ENCODE data around the gene RGS7BP. TPM values are rescaled to one million over a fixed set of nuclear protein-coding genes. Genes with fewer than 3 reads are reported as not detected.
"Not testable (repeated sequence)": the region's sequence is repeated elsewhere in the genome, so short reads cannot be mapped to it uniquely, and the experiment has no call there.

Gene RGS7BP
- total RNA-seq, 1 donor from 2014 or later = 0.27 TPM

DNA sequence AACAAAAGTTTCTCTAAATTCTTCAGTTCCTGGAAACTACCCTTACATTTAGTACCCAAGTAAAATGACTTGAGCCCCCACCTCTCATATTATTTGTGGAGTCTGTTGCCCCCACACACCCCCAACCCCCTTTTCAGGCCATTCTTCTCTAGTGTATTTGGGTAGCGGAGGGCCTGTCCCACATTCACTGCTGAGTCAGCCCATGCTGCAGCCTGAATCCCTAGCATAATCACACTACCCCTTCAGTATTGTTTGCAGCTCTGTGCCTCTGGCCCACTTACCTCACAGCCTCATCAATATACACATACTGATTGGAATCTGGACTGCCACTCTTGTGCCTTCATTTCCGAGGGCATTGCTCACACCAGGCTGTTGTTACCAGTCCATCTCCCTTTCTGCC is 26.8 kb downstream of the RGS7BP start:
- no peak overlapping the region for H3K27ac Mint-ChIP-seq (ENCODE audit: unreplicated experiment)
- no peak for DNase-seq
- H3K27me3 Mint-ChIP-seq (ENCODE audit: unreplicated experiment) = peaks cover 2% of the 10 kb centered on the region
- TF ChIP-seq CTCF (IDR thresholded peaks at IDR 0.05; ENCODE audit: partially characterized antibody, unreplicated experiment) = no peak
- H3K36me3 Mint-ChIP-seq (ENCODE audit: unreplicated experiment) = no peaks in the 10 kb centered on the region
- H3K9me3 Mint-ChIP-seq (ENCODE audit: unreplicated experiment) = no peaks in the 10 kb centered on the region
- no peak overlapping the region for H3K4me3 Mint-ChIP-seq (ENCODE audit: unreplicated experiment)
- no peaks in the 10 kb centered on the region for H3K4me1 Mint-ChIP-seq (ENCODE audit: low read depth, unreplicated experiment)

- no peaks in the 10 kb centered on the region for H3K9me3 Mint-ChIP-seq (ENCODE audit: unreplicated experiment)
- H3K36me3 Mint-ChIP-seq (ENCODE audit: unreplicated experiment) = no peaks in the 10 kb centered on the region
- no peaks in the 10 kb centered on the region for H3K4me1 Mint-ChIP-seq (ENCODE audit: low read depth, unreplicated experiment)
- no peak overlapping the region for H3K4me3 Mint-ChIP-seq (ENCODE audit: unreplicated experiment)
- no peak for DNase-seq
- H3K27ac Mint-ChIP-seq (ENCODE audit: unreplicated experiment) = no peak overlapping the region
- H3K27me3 Mint-ChIP-seq (ENCODE audit: unreplicated experiment) = peaks cover 2% of the 10 kb centered on the region
- TF ChIP-seq CTCF (IDR thresholded peaks at IDR 0.05; ENCODE audit: partially characterized antibody, unreplicated experiment) = no peak
Observed at GRCh38 chr5:64534033-64534432, 28.2 kb downstream of the RGS7BP start.

- DNase-seq = no peak
- no peaks in the 10 kb centered on the region for H3K4me1 Mint-ChIP-seq (ENCODE audit: low read depth, unreplicated experiment)
- H3K9me3 Mint-ChIP-seq (ENCODE audit: unreplicated experiment) = no peaks in the 10 kb centered on the region
- no peak overlapping the region for H3K4me3 Mint-ChIP-seq (ENCODE audit: unreplicated experiment)
- peaks cover 7% of the 10 kb centered on the region for H3K36me3 Mint-ChIP-seq (ENCODE audit: unreplicated experiment)
- H3K27ac Mint-ChIP-seq (ENCODE audit: unreplicated experiment) = no peak overlapping the region
- no peak for TF ChIP-seq CTCF (IDR thresholded peaks at IDR 0.05; ENCODE audit: partially characterized antibody, unreplicated experiment)
- no peaks in the 10 kb centered on the region for H3K27me3 Mint-ChIP-seq (ENCODE audit: unreplicated experiment)
Observed at GRCh38 chr5:64557911-64558310, 52.1 kb downstream of the RGS7BP start.

DNA sequence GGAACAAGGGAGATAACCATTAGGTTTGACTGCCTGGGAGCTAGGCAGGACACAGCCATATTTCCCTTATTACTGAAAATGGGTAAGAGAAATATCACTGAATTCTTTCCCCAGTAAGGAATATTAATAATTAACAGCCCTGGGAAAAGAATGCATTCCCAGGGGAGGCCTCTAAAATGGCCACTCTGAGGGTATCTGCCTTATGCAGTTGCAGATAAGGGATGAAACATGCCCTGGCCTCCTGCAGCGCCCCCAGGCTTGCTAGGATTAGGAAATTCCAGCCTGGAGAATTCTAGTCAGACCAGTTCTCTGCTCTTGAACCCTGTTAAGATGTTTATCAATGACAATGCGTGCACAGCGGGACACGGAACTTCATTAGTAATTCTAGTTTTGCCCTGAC is 52.8 kb downstream of the RGS7BP start:
- not testable (repeated sequence) for H3K9me3 Mint-ChIP-seq (ENCODE audit: unreplicated experiment); H3K4me1 Mint-ChIP-seq (ENCODE audit: low read depth, unreplicated experiment); H3K27me3 Mint-ChIP-seq (ENCODE audit: unreplicated experiment)

GRCh38 chr5:64566310-64566916 is 60.6 kb downstream of the RGS7BP start:
- no peaks in the 10 kb centered on the region for H3K36me3 Mint-ChIP-seq (ENCODE audit: unreplicated experiment)
- DNase-seq = no peak
- no peaks in the 10 kb centered on the region for H3K27me3 Mint-ChIP-seq (ENCODE audit: unreplicated experiment)
- no peak overlapping the region for H3K27ac Mint-ChIP-seq (ENCODE audit: unreplicated experiment)
- TF ChIP-seq CTCF (IDR thresholded peaks at IDR 0.05; ENCODE audit: partially characterized antibody, unreplicated experiment) = no peak
- no peaks in the 10 kb centered on the region for H3K9me3 Mint-ChIP-seq (ENCODE audit: unreplicated experiment)
- H3K4me3 Mint-ChIP-seq (ENCODE audit: unreplicated experiment) = no peak overlapping the region
- peaks cover 4% of the 10 kb centered on the region for H3K4me1 Mint-ChIP-seq (ENCODE audit: low read depth, unreplicated experiment)

More for the DNA sequence above, 52.8 kb downstream of the RGS7BP start:
- not testable (repeated sequence) for H3K4me3 Mint-ChIP-seq (ENCODE audit: unreplicated experiment); DNase-seq; H3K36me3 Mint-ChIP-seq (ENCODE audit: unreplicated experiment); H3K27ac Mint-ChIP-seq (ENCODE audit: unreplicated experiment)
